Measurements from ENCODE around the gene SELPLG.

- no peak for TF ChIP-seq CTCF (IDR thresholded peaks at IDR 0.05 in 8 of 11, conservative IDR thresholded peaks at IDR 0.05 in 3 of 11)
- TF ChIP-seq POLR2A (IDR thresholded peaks at IDR 0.05) = no peak
Measured at GRCh38 chr12:108587826-108588225, 45.9 kb downstream of the SELPLG start.

Data from spleen (tissue), 7 donors.